Esophagus squamous epithelium (tissue), 5 donors: ENCODE data around the gene JAZF1. TPM values are rescaled to one million over a fixed set of nuclear protein-coding genes. Genes with fewer than 3 reads are reported as not detected.

Source experiments
- DNase-seq: peaks from one replicate; lab custom pipeline; 2025; lab: John Stamatoyannopoulos, UW
- H3K27ac ChIP-seq, 4 donors: fragments of 200-600 bp; sonication (generic); one replicate each; pipeline ENCODE4 v1.5.1; 2016 to 2019; ENCODE audit warnings: mild to moderate bottlenecking in 1 of 4
- H3K27me3 ChIP-seq, 4 donors: fragments of 200-600 bp; sonication (generic); 1 replicate in 3 of 4; 2 replicates in 1 of 4; pipeline versions ENCODE4 v1.5.1 to v1.6.0; 2017 to 2021; ENCODE audit warnings: antibody characterized with exemption in 1 of 4
- H3K36me3 ChIP-seq, 3 donors: fragments of 200-600 bp; sonication (generic); one replicate each; pipeline ENCODE4 v1.5.1; 2016 to 2019
- H3K4me1 ChIP-seq, 3 donors: fragments of 200-600 bp; sonication (generic); one replicate each; pipeline ENCODE4 v1.5.1; 2017 to 2019
- H3K4me3 ChIP-seq, 4 donors: fragments of 200-600 bp; sonication (generic); 1 replicate in 3 of 4; 2 replicates in 1 of 4; pipeline ENCODE4 v1.5.1; 2016 to 2019; ENCODE audit warnings: mild to moderate bottlenecking in 2 of 4, moderate library complexity in 1 of 4
- H3K9me3 ChIP-seq, 3 donors: fragments of 200-600 bp; sonication (generic); one replicate each; pipeline ENCODE4 v1.5.1; 2016 to 2019
- POLR2A ChIP-seq, 4 donors: fragments of 450-650 bp; IDR thresholded peaks; one replicate each; pipeline ENCODE4 v1.6.1; 2017; ENCODE audit warnings: antibody characterized with exemption in 4 of 4, mild to moderate bottlenecking in 4 of 4, moderate library complexity in 3 of 4
- WGBS, 2 donors: methylation state at CpG; one replicate each; pipeline ENCODE4 v1.1.5; 2018; 5-methylcytosine and 5-hydroxymethylcytosine counted together
- intact Hi-C: fragments of 100-400 bp; cut with DNase I; formaldehyde crosslinking; loops from one replicate; pipeline ENCODE4 v1.15.0; 2022
- total RNA-seq, 4 donors: library from RNA; depleted of rRNA; stranded (reverse); fragments of >200 nt; gene quantifications; one replicate each; pipeline ENCODE4 v1.1.0, GENCODE V29; 2016
- TF ChIP-seq, protein P1 (sequence below), 6 experiments: fragments of 450-650 bp in 4 of 6; fragments of 200-600 bp in 2 of 6; sonication (generic) in 2 of 6; IDR thresholded peaks; one replicate each; pipeline ENCODE4 v1.5.1; 2016 to 2019; ENCODE audit warnings: antibody characterized with exemption in 6 of 6, mild to moderate bottlenecking in 4 of 6, moderate library complexity in 4 of 6
- donor health status: DM: yes; HTN: yes; CAD: no.

Gene JAZF1
- total RNA-seq, 4 donors from 2014 or later = 1.3 to 8.6 (median 2.0) TPM

DNA sequence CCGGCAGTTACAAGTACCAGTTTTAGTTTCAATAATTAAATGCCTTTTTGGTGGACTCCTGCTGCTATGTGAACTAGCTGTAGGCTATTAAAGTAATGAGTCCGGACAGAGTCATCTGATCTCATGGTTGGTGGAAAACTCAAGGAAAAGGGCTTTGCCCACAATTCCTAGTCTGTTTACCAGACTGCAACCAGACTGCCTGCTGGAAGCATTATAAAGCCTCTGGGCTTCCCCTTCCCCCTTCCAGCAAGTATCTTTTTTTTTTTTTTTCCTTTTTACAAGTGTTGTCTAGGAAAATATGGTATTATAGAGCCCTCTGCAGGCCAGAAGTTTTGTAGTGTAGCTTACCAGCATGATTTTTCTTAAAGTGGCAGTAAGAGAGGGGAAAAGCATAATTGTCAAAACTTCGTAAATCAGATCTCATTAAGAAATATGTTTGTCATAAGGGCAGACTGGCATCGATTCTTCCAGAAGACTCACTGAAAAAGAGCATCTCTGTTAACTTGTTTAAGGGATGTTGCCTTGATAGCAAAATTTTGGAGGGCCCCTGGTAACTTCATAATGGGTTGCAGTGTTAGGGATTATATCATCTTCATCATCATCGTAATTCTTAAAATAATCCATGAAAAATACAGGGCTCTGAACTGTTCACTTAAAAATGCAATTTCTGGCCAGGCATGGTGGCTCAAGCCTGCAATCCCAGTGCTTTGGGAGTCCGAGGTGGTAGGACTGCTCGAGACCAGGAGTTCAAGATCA is 259.3 kb downstream of the JAZF1 start:
- Histone ChIP-seq H3K27ac (no peak overlapping the region), H3K9me3 (no peaks in the 10 kb centered on the region), H3K27me3 (no peaks in the 10 kb centered on the region), H3K4me1 (peaks cover 0 to 23% (median 0%) of the 10 kb centered on the region in 3 donors), H3K4me3 (no peak overlapping the region), H3K36me3 (no peaks in the 10 kb centered on the region)
- intact Hi-C loops = no loop called here
- WGBS, 2 donors = 54 to 56% methylated on average over 7 of the region's 7 CpGs
- TF ChIP-seq, protein P1, sequence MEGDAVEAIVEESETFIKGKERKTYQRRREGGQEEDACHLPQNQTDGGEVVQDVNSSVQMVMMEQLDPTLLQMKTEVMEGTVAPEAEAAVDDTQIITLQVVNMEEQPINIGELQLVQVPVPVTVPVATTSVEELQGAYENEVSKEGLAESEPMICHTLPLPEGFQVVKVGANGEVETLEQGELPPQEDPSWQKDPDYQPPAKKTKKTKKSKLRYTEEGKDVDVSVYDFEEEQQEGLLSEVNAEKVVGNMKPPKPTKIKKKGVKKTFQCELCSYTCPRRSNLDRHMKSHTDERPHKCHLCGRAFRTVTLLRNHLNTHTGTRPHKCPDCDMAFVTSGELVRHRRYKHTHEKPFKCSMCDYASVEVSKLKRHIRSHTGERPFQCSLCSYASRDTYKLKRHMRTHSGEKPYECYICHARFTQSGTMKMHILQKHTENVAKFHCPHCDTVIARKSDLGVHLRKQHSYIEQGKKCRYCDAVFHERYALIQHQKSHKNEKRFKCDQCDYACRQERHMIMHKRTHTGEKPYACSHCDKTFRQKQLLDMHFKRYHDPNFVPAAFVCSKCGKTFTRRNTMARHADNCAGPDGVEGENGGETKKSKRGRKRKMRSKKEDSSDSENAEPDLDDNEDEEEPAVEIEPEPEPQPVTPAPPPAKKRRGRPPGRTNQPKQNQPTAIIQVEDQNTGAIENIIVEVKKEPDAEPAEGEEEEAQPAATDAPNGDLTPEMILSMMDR (IDR thresholded peaks at IDR 0.05) = peak in 5 of 6 experiments; percentile 21 to 56 (median 28)
- no peak for TF ChIP-seq POLR2A (IDR thresholded peaks at IDR 0.05)
- DNase-seq = no peak

- no peak for DNase-seq
- Histone ChIP-seq H3K9me3 (no peaks in the 10 kb centered on the region), H3K4me3 (no peak overlapping the region), H3K4me1 (peaks cover 0 to 23% (median 0%) of the 10 kb centered on the region in 3 donors), H3K36me3 (no peaks in the 10 kb centered on the region), H3K27ac (no peak overlapping the region), H3K27me3 (no peaks in the 10 kb centered on the region)
- WGBS, 2 donors = 78 to 80% methylated on average over 8 of the region's 8 CpGs
- no peak for TF ChIP-seq POLR2A (IDR thresholded peaks at IDR 0.05)
- TF ChIP-seq, protein P1 (IDR thresholded peaks at IDR 0.05) = no peak
- intact Hi-C loops = no loop called here
Measured at GRCh38 chr7:27920281-27920946, 260.2 kb downstream of the JAZF1 start.

- intact Hi-C loops = no loop called here
- TF ChIP-seq, protein P1 (IDR thresholded peaks at IDR 0.05) = no peak
- TF ChIP-seq POLR2A (IDR thresholded peaks at IDR 0.05) = no peak
- DNase-seq = no peak
- no peak overlapping the region for H3K27ac ChIP-seq
- H3K4me1 ChIP-seq = peaks cover 0 to 23% (median 0%) of the 10 kb centered on the region in 3 donors
- no peaks in the 10 kb centered on the region for H3K27me3 ChIP-seq
- 91 to 96% methylated on average over 1 of the region's 1 CpG for WGBS, 2 donors
- H3K9me3 ChIP-seq = no peaks in the 10 kb centered on the region
- no peaks in the 10 kb centered on the region for H3K36me3 ChIP-seq
- H3K4me3 ChIP-seq = no peak overlapping the region
Measured at GRCh38 chr7:27918503-27918902, 262.1 kb downstream of the JAZF1 start.

DNA sequence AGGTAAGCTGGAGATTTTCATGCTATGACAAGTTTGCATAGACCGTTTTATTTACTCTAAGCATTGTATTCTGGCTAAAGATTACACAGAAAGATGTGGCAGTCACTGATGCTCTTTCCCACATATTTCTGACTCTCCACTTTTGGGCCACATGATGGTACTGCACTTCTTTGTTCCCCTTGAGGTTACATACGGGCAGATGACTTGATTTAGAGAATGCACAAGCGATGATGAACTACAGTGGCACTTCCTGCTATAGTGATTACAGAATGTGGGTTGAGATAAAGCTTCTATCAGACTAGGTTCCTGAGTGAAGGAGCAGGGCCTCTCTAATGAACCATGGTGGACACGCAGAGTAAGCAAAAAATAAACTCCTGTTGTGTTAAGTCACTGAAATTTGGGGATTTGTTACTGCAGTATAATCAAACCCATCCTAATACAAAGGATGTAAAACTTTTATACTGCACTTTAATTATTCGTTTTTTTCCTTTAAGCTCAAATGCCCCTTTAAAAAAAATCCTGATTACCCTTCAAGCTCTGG is 262.8 kb downstream of the JAZF1 start:
- Histone ChIP-seq H3K4me3 (no peak overlapping the region), H3K27me3 (no peaks in the 10 kb centered on the region), H3K27ac (no peak overlapping the region), H3K9me3 (no peaks in the 10 kb centered on the region), H3K36me3 (no peaks in the 10 kb centered on the region), H3K4me1 (peaks cover 0 to 20% (median 0%) of the 10 kb centered on the region in 3 donors)
- TF ChIP-seq POLR2A (IDR thresholded peaks at IDR 0.05) = no peak
- TF ChIP-seq, protein P1 (IDR thresholded peaks at IDR 0.05) = no peak
- DNase-seq = no peak
- intact Hi-C loops = no loop called here
- WGBS, 2 donors = 58 to 62% methylated on average over 5 of the region's 5 CpGs

DNA sequence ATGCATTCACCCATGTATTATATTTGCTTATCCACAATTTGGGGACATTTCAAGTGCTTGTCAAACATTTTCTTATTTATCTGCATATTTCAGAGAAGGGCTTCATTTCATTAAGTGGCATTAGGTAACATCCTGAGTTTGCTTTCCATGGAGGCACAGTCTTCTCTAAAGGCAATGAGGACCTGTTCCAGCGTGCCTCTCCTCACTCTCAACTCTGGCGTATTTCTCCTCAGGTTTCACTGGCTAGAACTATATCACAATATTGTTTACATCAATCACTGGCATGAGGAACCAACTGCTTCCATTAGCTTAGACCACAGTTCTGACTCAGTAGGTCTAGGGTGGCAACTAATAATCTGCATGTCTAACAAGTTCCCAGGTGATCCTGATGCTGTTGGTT is 263.5 kb downstream of the JAZF1 start:
- WGBS, 2 donors = 69 to 70% methylated on average over 2 of the region's 2 CpGs
- Histone ChIP-seq H3K27ac (no peak overlapping the region), H3K4me1 (peaks cover 0 to 20% (median 0%) of the 10 kb centered on the region in 3 donors), H3K27me3 (no peaks in the 10 kb centered on the region), H3K4me3 (no peak overlapping the region), H3K36me3 (no peaks in the 10 kb centered on the region), H3K9me3 (no peaks in the 10 kb centered on the region)
- no peak for DNase-seq
- intact Hi-C loops = no loop called here
- TF ChIP-seq, protein P1 (IDR thresholded peaks at IDR 0.05) = no peak
- TF ChIP-seq POLR2A (IDR thresholded peaks at IDR 0.05) = no peak
